HL-60 (cell line): Measurements from ENCODE around the gene TUBGCP6.

Source experiments
- DNase-seq, 2 experiments: peaks; one replicate each; pipeline ENCODE4 v3.0.0-alpha.2; 2010 to 2020; ENCODE audit warnings: low read depth in 1 of 2, low spot score in 1 of 2
- H3K27ac ChIP-seq: fragments of 250-450 bp; sonication (Bioruptor Pico); replicated peaks from 2 replicates; pipeline ENCODE4 v1.5.1; 2020; ENCODE audit warnings: mild to moderate bottlenecking, moderate library complexity
- H3K27me3 ChIP-seq: fragments of 250-450 bp; sonication (Bioruptor Pico); 2 replicates; pipeline ENCODE4 v1.5.1; 2021; ENCODE audit warnings: mild to moderate bottlenecking, moderate library complexity; ENCODE audit not compliant: insufficient read depth, poor library complexity, severe bottlenecking
- H3K4me3 ChIP-seq: replicated peaks from 2 replicates; pipeline ENCODE4 v1.5.1; 2011; ENCODE audit warnings: mild to moderate bottlenecking, control low read depth, low read length; ENCODE audit not compliant: insufficient read depth
- CTCF ChIP-seq: IDR thresholded peaks from one replicate; pipeline ENCODE4 v1.5.1; 2011; ENCODE audit warnings: low read length, control low read depth, inconsistent platforms; ENCODE audit not compliant: insufficient read depth
- GABPA ChIP-seq: IDR thresholded peaks from 2 replicates; pipeline ENCODE4 v1.6.1; 2012; ENCODE audit warnings: low read depth
- POLR2AphosphoS5 ChIP-seq: IDR thresholded peaks from 2 replicates; pipeline ENCODE4 v1.6.1; 2012; ENCODE audit warnings: low read depth
- REST ChIP-seq: IDR thresholded peaks from 2 replicates; pipeline ENCODE4 v1.6.1; 2012; ENCODE audit warnings: low read depth; ENCODE audit not compliant: insufficient replicate concordance
- SPI1 ChIP-seq: IDR thresholded peaks from 2 replicates; pipeline ENCODE4 v1.6.1; 2012; ENCODE audit warnings: low read depth, mild to moderate bottlenecking, borderline replicate concordance

The TUBGCP6 gene

GRCh38 chr22:50175921-50176849, 68.6 kb downstream of the TUBGCP6 start:
- Histone ChIP-seq H3K27me3 (no peaks in the 10 kb centered on the region), H3K27ac (no peak overlapping the region), H3K4me3 (no peak overlapping the region)
- no peak for DNase-seq
- no peak for TF ChIP-seq SPI1
- no peak for TF ChIP-seq CTCF
- TF ChIP-seq REST: no peak
- TF ChIP-seq POLR2AphosphoS5: no peak
- no peak for TF ChIP-seq GABPA

GRCh38 chr22:50175191-50175461, 69.7 kb downstream of the TUBGCP6 start:
- Histone ChIP-seq H3K27me3 (no peaks in the 10 kb centered on the region), H3K27ac (no peak overlapping the region), H3K4me3 (no peak overlapping the region)
- no peak for TF ChIP-seq CTCF
- TF ChIP-seq POLR2AphosphoS5: no peak
- TF ChIP-seq SPI1: no peak
- TF ChIP-seq REST: no peak
- TF ChIP-seq GABPA: no peak
- DNase-seq: no peak

GRCh38 chr22:50174382-50175190, 70.2 kb downstream of the TUBGCP6 start:
- no peak for DNase-seq
- Histone ChIP-seq H3K27ac (no peak overlapping the region), H3K27me3 (no peaks in the 10 kb centered on the region), H3K4me3 (no peak overlapping the region)
- TF ChIP-seq SPI1 (no peak), GABPA (no peak), REST (no peak), CTCF (no peak), POLR2AphosphoS5 (no peak)
